ENCODE data around the gene CLDN22. TPM values are rescaled to one million over a fixed set of nuclear protein-coding genes. Genes with fewer than 3 reads are reported as not detected.

CLDN22 gene
- total and polyA plus RNA-seq, 10 of the 15 experiments (the other 5 are each of a cell fraction or from before 2014, with no cell fraction given) = not detected

DNA sequence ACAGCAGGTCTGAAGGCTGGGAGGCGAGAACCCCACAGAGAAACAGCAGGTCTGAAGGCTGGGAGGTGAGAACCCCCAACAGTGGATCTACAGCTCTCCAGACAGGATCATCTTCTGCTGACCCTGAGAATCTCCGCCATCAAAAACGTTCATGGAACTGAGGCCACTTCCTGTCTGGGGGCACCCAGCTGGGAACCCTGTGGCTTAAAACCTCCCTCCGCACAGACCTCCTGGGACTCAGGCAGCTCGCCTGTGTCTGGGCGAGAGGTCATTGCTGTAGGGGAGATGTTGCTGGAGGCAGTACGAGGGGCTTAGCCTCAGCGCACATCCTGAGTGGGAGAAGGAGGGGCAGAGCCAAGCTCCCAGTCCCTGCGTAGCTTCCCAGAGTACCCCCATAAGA is 17.3 kb upstream of the CLDN22 start (continued):
- TF ChIP-seq E2F8 (IDR thresholded peaks at IDR 0.05; ENCODE audit: low read depth, partially characterized antibody) (no peak), LARP7 (IDR thresholded peaks at IDR 0.05) (no peak), BCLAF1 (IDR thresholded peaks at IDR 0.05) (no peak)

DNA sequence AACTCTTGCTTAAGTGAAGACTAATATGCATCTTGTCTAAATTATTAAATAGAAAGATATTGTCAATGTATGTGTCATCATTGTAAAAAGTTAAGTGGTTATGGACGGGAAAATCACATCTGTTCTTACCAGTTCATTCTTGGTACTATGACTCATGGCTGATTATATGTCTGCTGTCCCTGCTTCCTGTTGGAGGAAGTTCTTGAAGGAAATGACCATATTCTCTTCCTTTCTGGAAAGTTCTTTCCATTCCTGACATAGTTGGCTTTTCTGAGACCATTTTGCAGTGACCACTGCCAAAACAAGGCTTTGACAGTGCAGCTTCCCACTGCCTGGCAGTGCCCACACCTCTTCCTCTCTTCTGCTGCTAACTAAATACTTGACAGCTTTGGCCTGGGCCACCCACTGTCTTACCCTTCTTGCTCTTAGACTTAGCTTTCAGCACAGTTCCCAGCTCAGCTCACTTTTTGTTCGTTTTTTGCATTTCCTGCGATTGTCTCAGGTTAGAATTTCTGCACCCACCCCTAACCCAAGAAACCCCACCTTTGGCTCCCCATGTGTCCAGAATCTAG is 15.4 kb upstream of the CLDN22 start:
- Histone ChIP-seq H3K4me2 (ENCODE audit: control insufficient read depth, insufficient read depth) (no peak overlapping the region), H2AFZ (ENCODE audit: control insufficient read depth, low read depth, low read length) (no peak overlapping the region), H3K9ac (ENCODE audit: control insufficient read depth, insufficient read depth, low read length) (no peak overlapping the region), H3K4me1 (ENCODE audit: control insufficient read depth, insufficient read depth, low read length) (no peaks in the 10 kb centered on the region), H3K79me2 (ENCODE audit: control insufficient read depth, insufficient read depth, low read length) (no peaks in the 10 kb centered on the region), H3K27me3 (replicated peaks in 1 of 2; ENCODE audit: control insufficient read depth in 2 of 2, insufficient read depth in 2 of 2, low read length in 1 of 2) (no peaks in the 10 kb centered on the region), H4K20me1 (ENCODE audit: control insufficient read depth, insufficient read depth) (no peaks in the 10 kb centered on the region), H3K9me3 (replicated peaks; ENCODE audit: control insufficient read depth, insufficient read depth, low read length) (no peaks in the 10 kb centered on the region), H3K36me3 (ENCODE audit: control insufficient read depth in 2 of 2, insufficient read depth in 2 of 2, low read length in 1 of 2) (no peaks in the 10 kb centered on the region), H3K27ac (ENCODE audit: control insufficient read depth, insufficient read depth) (no peak overlapping the region), H3K4me3 (no peak overlapping the region)
- ATAC-seq = no peak
- POLR2A ChIA-PET = no interaction called here
- 23% methylated on average over 3 of the region's 3 CpGs for WGBS (ENCODE audit: insufficient coverage, insufficient replicate concordance, low lambda C conversion rate, missing lambda C conversion rate)
- DNase-seq (ENCODE audit: low read depth, low spot score) = no peak
- in situ Hi-C loops (cut with MboI) (no loop called here), intact Hi-C loops (cut with micrococcal nuclease; ENCODE audit: unreplicated experiment) (no loop called here)
- CTCF ChIA-PET = no interaction called here
- RAD21 ChIA-PET (ENCODE audit: unreplicated experiment) = no interaction called here
- FAIRE-seq = no peak
- SMC1A ChIA-PET (ENCODE audit: uncharacterized antibody, unreplicated experiment) = no interaction called here
- no TSS peak for BruUV-seq (replicated peaks)
- TF ChIP-seq CHD2 (IDR thresholded peaks at IDR 0.05; ENCODE audit: borderline replicate concordance, low read depth, low read length) (no peak), TCF3 (IDR thresholded peaks at IDR 0.05; ENCODE audit: borderline replicate concordance, insufficient read depth, low read depth, low read length) (no peak), BCLAF1 (IDR thresholded peaks at IDR 0.05) (no peak), HDAC6 (IDR thresholded peaks at IDR 0.05; ENCODE audit: unreplicated experiment) (no peak), MTA2 (IDR thresholded peaks at IDR 0.05; ENCODE audit: low read depth) (no peak), GATAD2B (conservative IDR thresholded peaks at IDR 0.05; ENCODE audit: low read depth) (no peak), FOXM1 (IDR thresholded peaks at IDR 0.05; ENCODE audit: low read depth, low read length) (no peak)
- TF ChIP-seq, protein P1, sequence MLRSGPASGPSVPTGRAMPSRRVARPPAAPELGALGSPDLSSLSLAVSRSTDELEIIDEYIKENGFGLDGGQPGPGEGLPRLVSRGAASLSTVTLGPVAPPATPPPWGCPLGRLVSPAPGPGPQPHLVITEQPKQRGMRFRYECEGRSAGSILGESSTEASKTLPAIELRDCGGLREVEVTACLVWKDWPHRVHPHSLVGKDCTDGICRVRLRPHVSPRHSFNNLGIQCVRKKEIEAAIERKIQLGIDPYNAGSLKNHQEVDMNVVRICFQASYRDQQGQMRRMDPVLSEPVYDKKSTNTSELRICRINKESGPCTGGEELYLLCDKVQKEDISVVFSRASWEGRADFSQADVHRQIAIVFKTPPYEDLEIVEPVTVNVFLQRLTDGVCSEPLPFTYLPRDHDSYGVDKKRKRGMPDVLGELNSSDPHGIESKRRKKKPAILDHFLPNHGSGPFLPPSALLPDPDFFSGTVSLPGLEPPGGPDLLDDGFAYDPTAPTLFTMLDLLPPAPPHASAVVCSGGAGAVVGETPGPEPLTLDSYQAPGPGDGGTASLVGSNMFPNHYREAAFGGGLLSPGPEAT (IDR thresholded peaks at IDR 0.05; ENCODE audit: low read depth) = no peak

All from GM12878 (cell line).